ENCODE data around the gene GABPB2. TPM values are rescaled to one million over a fixed set of nuclear protein-coding genes. Genes with fewer than 3 reads are reported as not detected.

GABPB2 gene
- total RNA-seq, 1 donor from 2014 or later: 10.8 TPM

DNA sequence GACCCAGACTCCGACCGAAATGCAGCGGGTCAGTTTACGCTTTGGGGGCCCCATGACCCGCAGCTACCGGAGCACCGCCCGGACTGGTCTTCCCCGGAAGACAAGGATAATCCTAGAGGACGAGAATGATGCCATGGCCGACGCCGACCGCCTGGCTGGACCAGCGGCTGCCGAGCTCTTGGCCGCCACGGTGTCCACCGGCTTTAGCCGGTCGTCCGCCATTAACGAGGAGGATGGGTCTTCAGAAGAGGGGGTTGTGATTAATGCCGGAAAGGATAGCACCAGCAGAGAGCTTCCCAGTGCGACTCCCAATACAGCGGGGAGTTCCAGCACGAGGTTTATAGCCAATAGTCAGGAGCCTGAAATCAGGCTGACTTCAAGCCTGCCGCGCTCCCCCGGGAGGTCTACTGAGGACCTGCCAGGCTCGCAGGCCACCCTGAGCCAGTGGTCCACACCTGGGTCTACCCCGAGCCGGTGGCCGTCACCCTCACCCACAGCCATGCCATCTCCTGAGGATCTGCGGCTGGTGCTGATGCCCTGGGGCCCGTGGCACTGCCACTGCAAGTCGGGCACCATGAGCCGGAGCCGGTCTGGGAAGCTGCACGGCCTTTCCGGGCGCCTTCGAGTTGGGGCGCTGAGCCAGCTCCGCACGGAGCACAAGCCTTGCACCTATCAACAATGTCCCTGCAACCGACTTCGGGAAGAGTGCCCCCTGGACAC is 22.5 kb upstream of the GABPB2 start:
- Histone ChIP-seq H3K27me3 (ENCODE audit: control insufficient read depth, insufficient read depth, low read length) (no peaks in the 10 kb centered on the region), H3K4me3 (ENCODE audit: low read depth, low read length) (peak overlapping the region; percentile 63), H3K36me3 (ENCODE audit: control insufficient read depth, insufficient read depth, low read length) (peaks cover 9% of the 10 kb centered on the region)
- TF ChIP-seq, protein P1, sequence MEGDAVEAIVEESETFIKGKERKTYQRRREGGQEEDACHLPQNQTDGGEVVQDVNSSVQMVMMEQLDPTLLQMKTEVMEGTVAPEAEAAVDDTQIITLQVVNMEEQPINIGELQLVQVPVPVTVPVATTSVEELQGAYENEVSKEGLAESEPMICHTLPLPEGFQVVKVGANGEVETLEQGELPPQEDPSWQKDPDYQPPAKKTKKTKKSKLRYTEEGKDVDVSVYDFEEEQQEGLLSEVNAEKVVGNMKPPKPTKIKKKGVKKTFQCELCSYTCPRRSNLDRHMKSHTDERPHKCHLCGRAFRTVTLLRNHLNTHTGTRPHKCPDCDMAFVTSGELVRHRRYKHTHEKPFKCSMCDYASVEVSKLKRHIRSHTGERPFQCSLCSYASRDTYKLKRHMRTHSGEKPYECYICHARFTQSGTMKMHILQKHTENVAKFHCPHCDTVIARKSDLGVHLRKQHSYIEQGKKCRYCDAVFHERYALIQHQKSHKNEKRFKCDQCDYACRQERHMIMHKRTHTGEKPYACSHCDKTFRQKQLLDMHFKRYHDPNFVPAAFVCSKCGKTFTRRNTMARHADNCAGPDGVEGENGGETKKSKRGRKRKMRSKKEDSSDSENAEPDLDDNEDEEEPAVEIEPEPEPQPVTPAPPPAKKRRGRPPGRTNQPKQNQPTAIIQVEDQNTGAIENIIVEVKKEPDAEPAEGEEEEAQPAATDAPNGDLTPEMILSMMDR (IDR thresholded peaks at IDR 0.05; ENCODE audit: insufficient read depth, low read length, severe bottlenecking): peak; percentile 71
- no peak for FAIRE-seq
- DNase-seq (ENCODE audit: low read depth): peak; percentile 76

DNA sequence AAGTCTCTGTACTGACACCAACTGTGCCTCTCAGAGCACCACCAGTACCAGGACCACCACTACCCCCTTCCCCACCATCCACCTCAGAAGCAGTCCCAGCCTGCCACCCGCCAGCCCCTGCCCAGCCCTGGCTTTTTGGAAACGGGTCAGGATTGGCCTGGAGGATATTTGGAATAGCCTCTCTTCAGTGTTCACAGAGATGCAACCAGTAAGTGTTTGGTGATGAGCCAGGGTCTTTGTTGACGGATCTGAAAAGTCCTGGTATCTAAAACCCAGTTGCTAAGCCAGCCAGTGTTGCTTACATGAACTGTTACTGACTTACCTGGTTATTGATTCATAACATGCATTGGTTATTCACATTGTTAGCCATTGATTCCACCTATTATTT is 21.9 kb upstream of the GABPB2 start:
- FAIRE-seq (no peak), DNase-seq (ENCODE audit: low read depth) (peak; percentile 40)
- TF ChIP-seq, protein P1 (IDR thresholded peaks at IDR 0.05; ENCODE audit: insufficient read depth, low read length, severe bottlenecking): no peak
- no peaks in the 10 kb centered on the region for H3K27me3 ChIP-seq (ENCODE audit: control insufficient read depth, insufficient read depth, low read length)
- peak overlapping the region; percentile 63 for H3K4me3 ChIP-seq (ENCODE audit: low read depth, low read length)
- H3K36me3 ChIP-seq (ENCODE audit: control insufficient read depth, insufficient read depth, low read length): peaks cover 9% of the 10 kb centered on the region

DNA sequence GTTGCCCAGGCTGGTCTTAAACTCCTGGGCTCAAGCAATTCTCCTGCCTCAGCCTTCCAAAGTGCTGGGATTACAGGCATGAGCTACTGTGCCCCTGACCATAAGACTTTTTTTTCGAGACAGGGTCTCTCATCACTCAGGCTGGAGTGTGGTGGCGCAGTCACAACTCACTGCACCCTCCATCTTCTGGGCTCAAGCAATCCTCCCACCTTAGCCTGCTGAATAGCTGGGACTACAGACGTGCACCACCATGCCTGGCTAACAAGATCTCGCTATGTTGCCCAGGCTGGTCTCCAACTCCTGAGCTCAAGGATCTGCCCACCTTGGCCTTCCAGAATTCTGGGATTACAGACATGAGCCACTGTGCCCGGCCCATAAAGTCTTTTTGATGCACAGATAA is 21.1 kb upstream of the GABPB2 start:
- Histone ChIP-seq H3K4me3 (ENCODE audit: low read depth, low read length) (no peak overlapping the region), H3K36me3 (ENCODE audit: control insufficient read depth, insufficient read depth, low read length) (peaks cover 11% of the 10 kb centered on the region), H3K27me3 (ENCODE audit: control insufficient read depth, insufficient read depth, low read length) (no peaks in the 10 kb centered on the region)
- FAIRE-seq (no peak), DNase-seq (ENCODE audit: low read depth) (no peak)
- TF ChIP-seq, protein P1 (IDR thresholded peaks at IDR 0.05; ENCODE audit: insufficient read depth, low read length, severe bottlenecking): no peak

DNA sequence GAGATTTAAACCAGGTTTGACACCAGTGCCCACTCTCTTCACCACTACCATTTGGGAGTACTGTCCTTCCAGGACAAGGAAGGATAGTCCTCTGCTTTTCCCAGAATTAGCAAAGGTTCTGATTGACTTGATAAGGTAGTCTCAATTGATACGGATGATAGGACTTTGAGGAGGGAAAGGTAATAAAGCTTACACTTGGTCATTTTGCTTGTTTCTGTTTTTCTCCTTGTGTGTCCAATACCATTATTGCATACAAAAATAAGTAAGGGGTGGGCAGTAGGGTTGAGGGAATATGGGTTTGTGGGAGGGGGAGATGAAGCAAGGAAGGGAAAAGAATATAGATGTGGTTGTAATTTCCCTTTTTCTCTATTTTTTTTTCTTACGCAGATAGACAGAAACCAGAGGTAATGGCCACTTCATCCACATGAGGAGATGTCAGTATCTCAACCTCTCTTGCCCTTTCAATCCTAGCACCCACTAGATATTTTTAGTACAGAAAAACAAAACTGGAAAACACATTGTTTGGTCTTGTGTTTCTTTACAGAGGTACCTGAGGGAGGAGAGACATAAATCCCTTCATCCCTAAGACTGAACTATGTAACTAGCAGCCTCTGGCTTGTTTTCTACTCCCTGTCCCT is 20.4 kb upstream of the GABPB2 start:
- FAIRE-seq: no peak
- TF ChIP-seq, protein P1 (IDR thresholded peaks at IDR 0.05; ENCODE audit: insufficient read depth, low read length, severe bottlenecking): no peak
- H3K4me3 ChIP-seq (ENCODE audit: low read depth, low read length): no peak overlapping the region
- H3K27me3 ChIP-seq (ENCODE audit: control insufficient read depth, insufficient read depth, low read length): no peaks in the 10 kb centered on the region
- peaks cover 16% of the 10 kb centered on the region for H3K36me3 ChIP-seq (ENCODE audit: control insufficient read depth, insufficient read depth, low read length)
- DNase-seq (ENCODE audit: low read depth): no peak

DNA sequence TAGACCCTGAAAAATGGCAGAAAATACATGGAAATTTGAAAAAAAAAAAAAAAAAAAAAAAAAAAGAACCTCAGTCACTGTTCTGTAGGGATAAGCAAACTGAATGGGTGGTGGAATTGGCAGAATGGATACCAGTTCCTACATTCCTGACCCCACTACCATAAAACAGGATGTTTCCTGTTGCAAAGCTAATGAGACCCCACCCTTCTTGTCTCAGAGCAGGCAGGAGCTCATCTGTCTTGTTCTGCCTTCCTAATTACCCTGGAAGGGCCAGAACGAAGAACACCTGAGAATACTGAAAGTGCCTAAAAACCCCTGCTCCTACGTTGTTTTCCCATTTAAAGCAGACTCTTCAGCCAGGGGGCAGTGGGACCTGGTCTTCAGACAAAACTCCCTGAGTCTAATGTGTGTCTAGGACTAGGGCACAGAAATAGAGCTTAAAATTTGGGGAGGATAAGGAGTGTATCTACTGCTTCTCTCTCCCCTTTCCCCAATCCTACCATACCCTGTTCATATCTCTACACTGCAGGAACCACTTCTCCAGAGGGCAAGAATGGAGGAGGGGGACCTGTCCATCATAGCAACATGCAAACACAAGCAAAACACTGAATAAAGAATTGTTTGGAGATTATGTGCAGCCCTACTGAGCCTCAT is 19.1 kb upstream of the GABPB2 start:
- FAIRE-seq (no peak), DNase-seq (ENCODE audit: low read depth) (no peak)
- H3K27me3 ChIP-seq (ENCODE audit: control insufficient read depth, insufficient read depth, low read length): no peaks in the 10 kb centered on the region
- H3K4me3 ChIP-seq (ENCODE audit: low read depth, low read length): no peak overlapping the region
- peaks cover 18% of the 10 kb centered on the region for H3K36me3 ChIP-seq (ENCODE audit: control insufficient read depth, insufficient read depth, low read length)
- TF ChIP-seq, protein P1 (IDR thresholded peaks at IDR 0.05; ENCODE audit: insufficient read depth, low read length, severe bottlenecking): no peak

All from bronchial epithelial cell (primary cell).